CD4-positive, alpha-beta T cell (primary cell): Measurements from ENCODE around the gene C1QC. TPM values are rescaled to one million over a fixed set of nuclear protein-coding genes. Genes with fewer than 3 reads are reported as not detected.

Experiments used
- ATAC-seq: fragments of 200-7000 bp; cut with Tn5 transposase; one replicate; pipeline ENCODE4 v1.10.0; 2022; ENCODE audit warnings: mild to moderate bottlenecking; ENCODE audit not compliant: poor library complexity
- CTCF ChIA-PET: fragments of 350-600 bp; sonication (Branson Sonifier 250); formaldehyde crosslinking; loops from one replicate; lab custom pipeline; 2021; ENCODE audit warnings: antibody characterized with exemption, inconsistent platforms; lab: Charles Lee
- POLR2A ChIA-PET: fragments of 350-600 bp; sonication (Branson Sonifier 250); formaldehyde crosslinking; loops from one replicate; lab custom pipeline; 2021; ENCODE audit warnings: antibody characterized with exemption, inconsistent platforms; lab: Charles Lee
- DNase-seq, 14 experiments: peaks; one replicate each; pipeline ENCODE4 v3.0.0-alpha.2; 2013 to 2020; ENCODE audit warnings: mixed read lengths in 2 of 14
- H3K27ac ChIP-seq, 2 donors: one replicate each; pipeline versions ENCODE4 v1.5.1 to v1.7.0; 2013; ENCODE audit warnings: low read length in 2 of 2, low read depth in 1 of 2, mild to moderate bottlenecking in 1 of 2
- H3K27me3 ChIP-seq, 2 experiments: 1 replicate in 1 of 2; 2 replicates in 1 of 2; pipeline versions ENCODE4 v1.6.1 to v1.7.0; 2013; ENCODE audit warnings: low read length in 2 of 2, control low read depth in 1 of 2, mild to moderate bottlenecking in 1 of 2, moderate library complexity in 1 of 2; ENCODE audit not compliant: insufficient read depth in 2 of 2, control insufficient read depth in 1 of 2
- H3K36me3 ChIP-seq: one replicate; pipeline ENCODE4 v1.6.1; 2013; ENCODE audit warnings: low read length, control low read depth; ENCODE audit not compliant: insufficient read depth
- H3K4me1 ChIP-seq: one replicate; pipeline ENCODE4 v1.6.1; 2013; ENCODE audit warnings: low read length, control low read depth; ENCODE audit not compliant: insufficient read depth
- H3K4me3 ChIP-seq: one replicate; pipeline ENCODE4 v1.5.1; 2013; ENCODE audit warnings: mild to moderate bottlenecking, low read length, moderate library complexity
- H3K9me3 ChIP-seq, 2 experiments: 1 replicate in 1 of 2; 2 replicates in 1 of 2; pipeline versions ENCODE4 v1.6.1 to v1.7.0; 2013; ENCODE audit warnings: low read length in 2 of 2, mild to moderate bottlenecking in 2 of 2, control low read depth in 1 of 2, moderate library complexity in 1 of 2; ENCODE audit not compliant: control insufficient read depth in 1 of 2, insufficient read depth in 1 of 2
- H3K27ac Mint-ChIP-seq: one replicate; pipeline ENCODE4 v1.8.0; 2020; ENCODE audit warnings: mixed read lengths
- H3K27me3 Mint-ChIP-seq: one replicate; pipeline ENCODE4 v1.8.0; 2021; ENCODE audit warnings: mixed read lengths
- H3K36me3 Mint-ChIP-seq: one replicate; pipeline ENCODE4 v1.8.0; 2021; ENCODE audit warnings: low read depth, mixed read lengths
- H3K4me1 Mint-ChIP-seq: one replicate; pipeline ENCODE4 v1.8.0; 2021; ENCODE audit warnings: low read depth, mixed read lengths
- H3K4me3 Mint-ChIP-seq: one replicate; pipeline ENCODE4 v1.8.0; 2020; ENCODE audit warnings: mild to moderate bottlenecking, mixed read lengths
- H3K9me3 Mint-ChIP-seq: one replicate; pipeline ENCODE4 v1.8.0; 2020; ENCODE audit warnings: mixed read lengths
- CTCF ChIP-seq: fragments of 200-600 bp; IDR thresholded peaks from one replicate; pipeline ENCODE4 v1.8.0; 2022; ENCODE audit warnings: antibody characterized with exemption, mild to moderate bottlenecking
- intact Hi-C, 2 experiments: fragments of 100-400 bp; cut with DNase I in 1 of 2; cut with micrococcal nuclease in 1 of 2; formaldehyde crosslinking; loops; one replicate each; pipeline versions ENCODE4 v1.15.1 to v1.9.0; 2023 to 2025; cut with DNase I, micrococcal nuclease
- total RNA-seq, 174 experiments: library from RNA in 2 of 174; stranded (reverse) in 2 of 174; gene quantifications; one replicate each; pipeline ENCODE4 v1.2.3 and lab custom pipeline; 2021 to 2026

C1QC gene
- total RNA-seq, 2 experiments from 2014 or later: not detected

DNA sequence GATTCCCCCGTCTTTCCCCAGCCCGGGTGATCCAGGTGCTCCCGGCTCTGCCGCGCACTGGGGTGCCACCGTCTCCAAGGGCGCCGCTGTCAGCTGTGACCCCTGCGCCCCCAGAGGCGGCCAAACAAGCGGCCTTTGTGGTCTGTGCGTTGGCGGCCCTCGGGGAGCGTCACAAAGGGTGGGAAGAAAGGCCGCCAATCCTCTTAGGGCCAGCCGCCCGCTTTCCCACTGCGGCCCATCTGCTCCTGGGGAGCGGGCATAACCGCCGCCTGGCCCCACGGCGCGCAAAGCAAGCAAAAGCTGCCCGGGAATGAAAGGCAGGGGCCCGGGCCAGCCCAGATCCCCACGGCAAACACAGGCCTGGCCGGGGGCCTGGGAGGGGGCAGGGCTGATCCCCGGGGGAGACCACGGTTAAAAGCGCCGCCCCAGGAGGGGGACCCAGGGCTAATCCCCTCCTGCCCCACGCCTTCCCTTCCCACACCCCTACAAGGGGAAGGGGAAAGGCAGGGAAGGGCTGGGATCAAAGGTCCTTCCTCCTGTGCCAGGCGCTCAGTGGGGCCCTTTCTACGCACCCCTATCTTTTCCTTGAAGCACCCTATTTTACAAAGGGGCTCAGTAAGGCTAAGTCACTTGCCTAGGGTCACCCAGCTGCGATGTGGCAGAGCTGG lies 33.6 kb downstream of the C1QC start:
- intact Hi-C loops: no loop called here
- no peaks in the 10 kb centered on the region for H3K9me3 Mint-ChIP-seq

GRCh38 chr1:22677931-22678896 lies 34.8 kb downstream of the C1QC start:
- no peak for DNase-seq
- H3K9me3 Mint-ChIP-seq: no peaks in the 10 kb centered on the region
- H3K27me3 Mint-ChIP-seq: peaks cover 21% of the 10 kb centered on the region
- H3K36me3 Mint-ChIP-seq: no peaks in the 10 kb centered on the region
- no peaks in the 10 kb centered on the region for H3K4me1 ChIP-seq
- intact Hi-C loops: no loop called here
- H3K36me3 ChIP-seq: no peaks in the 10 kb centered on the region
- CTCF ChIA-PET: no interaction called here
- no peak for ATAC-seq
- H3K4me3 Mint-ChIP-seq: no peak overlapping the region
- peaks cover 2 to 14% of the 10 kb centered on the region in 2 experiments for H3K27me3 ChIP-seq
- H3K27ac Mint-ChIP-seq: no peak overlapping the region
- no peak overlapping the region for H3K4me3 ChIP-seq
- H3K4me1 Mint-ChIP-seq: no peaks in the 10 kb centered on the region
- no peak overlapping the region for H3K27ac ChIP-seq
- POLR2A ChIA-PET: no interaction called here
- H3K9me3 ChIP-seq: peaks cover 0 to 11% of the 10 kb centered on the region in 2 experiments
- TF ChIP-seq CTCF: no peak

More for the DNA sequence above, 33.6 kb downstream of the C1QC start:
- peaks cover 8 to 21% of the 10 kb centered on the region in 2 experiments for H3K27me3 ChIP-seq
- H3K9me3 ChIP-seq: peaks cover 0 to 11% of the 10 kb centered on the region in 2 experiments
- Mint-ChIP-seq H3K27me3 (peaks cover 32% of the 10 kb centered on the region), H3K4me3 (no peak overlapping the region), H3K27ac (no peak overlapping the region), H3K36me3 (no peaks in the 10 kb centered on the region), H3K4me1 (no peaks in the 10 kb centered on the region)
- no peak overlapping the region for H3K27ac ChIP-seq
- H3K4me3 ChIP-seq: no peak overlapping the region
- no peak for ATAC-seq
- H3K4me1 ChIP-seq: no peaks in the 10 kb centered on the region
- no peaks in the 10 kb centered on the region for H3K36me3 ChIP-seq
- ChIA-PET POLR2A (no interaction called here), CTCF (no interaction called here)
- TF ChIP-seq CTCF: no peak
- DNase-seq: no peak

- H3K36me3 ChIP-seq: no peaks in the 10 kb centered on the region
- H3K4me3 Mint-ChIP-seq: no peak overlapping the region
- intact Hi-C loops: no loop called here
- peaks cover 16% of the 10 kb centered on the region for H3K27me3 Mint-ChIP-seq
- DNase-seq (no peak), ATAC-seq (no peak)
- H3K27me3 ChIP-seq: peaks cover 0 to under 1% of the 10 kb centered on the region in 2 experiments
- peaks cover 0 to 7% of the 10 kb centered on the region in 2 experiments for H3K9me3 ChIP-seq
- CTCF ChIA-PET: no interaction called here
- H3K9me3 Mint-ChIP-seq: no peaks in the 10 kb centered on the region
- POLR2A ChIA-PET: no interaction called here
- H3K36me3 Mint-ChIP-seq: no peaks in the 10 kb centered on the region
- no peak overlapping the region for H3K27ac ChIP-seq
- H3K4me1 Mint-ChIP-seq: no peaks in the 10 kb centered on the region
- TF ChIP-seq CTCF: no peak
- no peaks in the 10 kb centered on the region for H3K4me1 ChIP-seq
- no peak overlapping the region for H3K27ac Mint-ChIP-seq
- no peak overlapping the region for H3K4me3 ChIP-seq
Measured at GRCh38 chr1:22680726-22681125, 37.3 kb downstream of the C1QC start.
